Neural crest cell (in vitro differentiated cells): Measurements from ENCODE around the gene STEEP1. TPM values are rescaled to one million over a fixed set of nuclear protein-coding genes. Genes with fewer than 3 reads are reported as not detected.
A peak's percentile ranks its signal among the peaks of the same experiment; 100 is the strongest.
"Not testable (repeated sequence)": the region's sequence is repeated elsewhere in the genome, so short reads cannot be mapped to it uniquely, and the experiment has no call there.

Experiments used
- DNase-seq: peaks from one replicate; pipeline ENCODE4 v3.0.0; 2021; ENCODE audit warnings: low read depth, mixed read lengths, low spot score
- H3K27ac Mint-ChIP-seq: one replicate; pipeline ENCODE4 v1.8.0; 2021; ENCODE audit warnings: mild to moderate bottlenecking, mixed read lengths; ENCODE audit not compliant: unreplicated experiment
- H3K27me3 Mint-ChIP-seq: 2 replicates; pipeline ENCODE4 v1.8.0; 2021; ENCODE audit warnings: low read depth, mild to moderate bottlenecking, mixed read lengths
- H3K36me3 Mint-ChIP-seq: 2 replicates; pipeline ENCODE4 v1.8.0; 2021; ENCODE audit warnings: low read depth, mild to moderate bottlenecking, mixed read lengths
- H3K4me1 Mint-ChIP-seq: 2 replicates; pipeline ENCODE4 v1.8.0; 2021; ENCODE audit warnings: mixed read lengths
- H3K4me3 Mint-ChIP-seq: one replicate; pipeline ENCODE4 v1.8.0; 2021; ENCODE audit warnings: mild to moderate bottlenecking, mixed read lengths
- H3K9me3 Mint-ChIP-seq: 2 replicates; pipeline ENCODE4 v1.8.0; 2021; ENCODE audit warnings: mixed read lengths
- total RNA-seq: library from RNA; stranded (reverse); gene quantifications from 2 replicates; pipeline ENCODE4 v1.2.1, GENCODE V29; 2021
- TF ChIP-seq, protein P1 (sequence below): fragments of 200-600 bp; sonication (generic); conservative IDR thresholded peaks from 2 replicates; pipeline ENCODE4 v1.5.0; 2021; ENCODE audit warnings: antibody characterized with exemption, mild to moderate bottlenecking

STEEP1 gene
- total RNA-seq, 1 donor from 2014 or later = 24.5 TPM

- Mint-ChIP-seq H3K4me1 (peaks cover 6% of the 10 kb centered on the region), H3K27me3 (no peaks in the 10 kb centered on the region), H3K27ac (no peak overlapping the region), H3K36me3 (no peaks in the 10 kb centered on the region), H3K9me3 (no peaks in the 10 kb centered on the region), H3K4me3 (no peak overlapping the region)
- no peak for DNase-seq
- TF ChIP-seq, protein P1, sequence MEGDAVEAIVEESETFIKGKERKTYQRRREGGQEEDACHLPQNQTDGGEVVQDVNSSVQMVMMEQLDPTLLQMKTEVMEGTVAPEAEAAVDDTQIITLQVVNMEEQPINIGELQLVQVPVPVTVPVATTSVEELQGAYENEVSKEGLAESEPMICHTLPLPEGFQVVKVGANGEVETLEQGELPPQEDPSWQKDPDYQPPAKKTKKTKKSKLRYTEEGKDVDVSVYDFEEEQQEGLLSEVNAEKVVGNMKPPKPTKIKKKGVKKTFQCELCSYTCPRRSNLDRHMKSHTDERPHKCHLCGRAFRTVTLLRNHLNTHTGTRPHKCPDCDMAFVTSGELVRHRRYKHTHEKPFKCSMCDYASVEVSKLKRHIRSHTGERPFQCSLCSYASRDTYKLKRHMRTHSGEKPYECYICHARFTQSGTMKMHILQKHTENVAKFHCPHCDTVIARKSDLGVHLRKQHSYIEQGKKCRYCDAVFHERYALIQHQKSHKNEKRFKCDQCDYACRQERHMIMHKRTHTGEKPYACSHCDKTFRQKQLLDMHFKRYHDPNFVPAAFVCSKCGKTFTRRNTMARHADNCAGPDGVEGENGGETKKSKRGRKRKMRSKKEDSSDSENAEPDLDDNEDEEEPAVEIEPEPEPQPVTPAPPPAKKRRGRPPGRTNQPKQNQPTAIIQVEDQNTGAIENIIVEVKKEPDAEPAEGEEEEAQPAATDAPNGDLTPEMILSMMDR = no peak
Measured at GRCh38 chrX:119507206-119507605, 58.0 kb downstream of the STEEP1 start.

DNA sequence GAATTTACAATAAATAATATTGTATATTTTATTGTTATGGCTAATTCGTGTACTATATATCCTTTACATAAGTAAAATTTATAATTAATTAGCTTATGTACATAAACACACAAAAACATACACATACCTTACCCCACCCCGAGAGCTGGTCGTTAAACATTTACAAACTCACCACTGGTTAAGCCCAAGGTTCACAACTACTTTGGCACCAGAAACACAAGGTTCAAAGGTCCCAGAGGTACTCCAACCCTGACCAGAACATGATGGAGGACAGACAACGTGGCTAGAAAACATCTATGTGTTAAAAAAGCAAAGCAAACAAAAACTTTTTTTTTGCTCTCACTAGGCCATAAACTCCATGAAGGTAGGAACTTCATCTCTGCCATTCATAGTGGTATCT is 59.3 kb downstream of the STEEP1 start:
- no peak for DNase-seq
- H3K9me3 Mint-ChIP-seq = no peaks in the 10 kb centered on the region
- H3K4me1 Mint-ChIP-seq = peaks cover 6% of the 10 kb centered on the region
- no peak overlapping the region for H3K27ac Mint-ChIP-seq
- no peaks in the 10 kb centered on the region for H3K27me3 Mint-ChIP-seq
- H3K36me3 Mint-ChIP-seq = no peaks in the 10 kb centered on the region
- TF ChIP-seq, protein P1 = no peak
- no peak overlapping the region for H3K4me3 Mint-ChIP-seq

- not testable (repeated sequence) for H3K4me1 Mint-ChIP-seq, DNase-seq, H3K9me3 Mint-ChIP-seq, H3K4me3 Mint-ChIP-seq, H3K27ac Mint-ChIP-seq, H3K36me3 Mint-ChIP-seq, H3K27me3 Mint-ChIP-seq
Measured at GRCh38 chrX:119505145-119505544, 60.1 kb downstream of the STEEP1 start.

GRCh38 chrX:119503484-119503861 is 61.7 kb downstream of the STEEP1 start:
- Mint-ChIP-seq H3K36me3 (no peaks in the 10 kb centered on the region), H3K4me3 (no peak overlapping the region), H3K9me3 (no peaks in the 10 kb centered on the region), H3K27me3 (no peaks in the 10 kb centered on the region), H3K27ac (peak overlapping the region; percentile 6), H3K4me1 (peaks cover 6% of the 10 kb centered on the region)
- no peak for DNase-seq
- TF ChIP-seq, protein P1 = no peak

DNA sequence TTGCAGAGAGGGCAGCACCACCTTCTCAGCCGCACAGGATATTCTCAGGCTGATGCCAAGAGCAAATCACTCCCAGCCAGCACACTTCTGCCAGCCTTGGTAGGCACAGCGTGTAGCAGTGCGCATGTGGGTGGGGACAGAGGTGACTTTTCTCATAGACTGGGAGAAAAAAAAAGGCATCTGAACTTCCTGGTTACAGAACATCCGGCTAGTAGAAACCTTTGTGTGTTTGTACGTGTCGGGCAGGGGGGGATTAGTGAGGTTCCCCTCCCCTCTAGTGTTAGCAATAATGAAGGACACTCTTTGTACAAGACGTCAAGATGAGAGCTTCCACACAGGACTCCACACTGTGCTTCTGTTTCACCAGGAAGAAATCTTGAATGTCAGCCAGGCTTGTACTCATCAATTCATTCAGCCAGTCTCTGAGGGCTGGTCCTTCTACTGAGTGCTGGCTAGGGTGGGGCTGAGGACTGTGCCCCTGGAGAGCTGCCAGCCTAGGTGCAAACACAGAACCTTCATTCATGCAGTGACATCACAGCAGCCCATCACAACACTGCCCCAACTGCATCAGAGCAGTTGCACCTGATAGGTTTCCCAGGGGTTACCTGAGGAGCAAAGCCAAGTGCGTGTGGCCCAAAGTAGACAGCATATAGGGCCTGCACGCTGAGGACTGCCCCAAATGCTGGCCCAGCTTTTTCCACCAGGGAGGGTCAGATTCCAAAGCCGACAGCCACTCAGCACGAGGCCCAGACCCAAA is 62.3 kb downstream of the STEEP1 start:
- TF ChIP-seq, protein P1 = no peak
- Mint-ChIP-seq H3K4me1 (peaks cover 6% of the 10 kb centered on the region), H3K27ac (peak overlapping the region; percentile 35), H3K9me3 (no peaks in the 10 kb centered on the region), H3K36me3 (no peaks in the 10 kb centered on the region), H3K27me3 (no peaks in the 10 kb centered on the region), H3K4me3 (no peak overlapping the region)
- DNase-seq = no peak

DNA sequence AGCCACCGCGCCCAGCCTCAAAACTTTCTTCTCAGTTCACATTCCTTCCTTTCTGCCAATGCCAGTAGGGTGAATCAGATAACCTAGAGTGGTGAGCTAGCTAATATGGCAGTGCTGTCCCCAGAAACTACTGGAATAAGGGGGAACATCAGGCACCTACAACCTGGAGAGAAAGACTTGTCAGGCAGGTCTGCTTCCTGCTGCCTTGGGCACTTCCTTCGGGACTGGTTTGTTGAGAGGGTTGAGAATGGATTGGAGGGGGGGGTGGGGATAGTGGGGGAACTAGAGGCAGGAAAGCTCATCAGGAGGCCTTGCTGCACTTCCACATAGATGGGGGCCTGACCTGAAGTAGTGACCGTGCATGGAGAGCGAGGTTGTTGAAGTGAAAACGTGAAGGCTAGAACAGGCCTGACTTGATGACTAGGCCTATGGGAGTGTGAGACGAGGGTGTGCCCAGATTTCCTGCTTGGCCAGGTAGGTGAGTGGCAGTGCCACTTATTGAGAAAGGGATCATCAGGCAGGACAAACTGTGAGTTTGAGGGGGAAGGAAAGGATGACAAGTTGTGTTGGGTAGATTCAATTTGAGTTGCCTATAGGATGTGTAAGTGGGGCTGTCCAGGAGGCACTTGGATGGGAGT is 63.6 kb downstream of the STEEP1 start:
- no peak overlapping the region for H3K27ac Mint-ChIP-seq
- H3K4me1 Mint-ChIP-seq = peaks cover 6% of the 10 kb centered on the region
- no peak overlapping the region for H3K4me3 Mint-ChIP-seq
- no peak for DNase-seq
- H3K9me3 Mint-ChIP-seq = no peaks in the 10 kb centered on the region
- H3K36me3 Mint-ChIP-seq = no peaks in the 10 kb centered on the region
- no peaks in the 10 kb centered on the region for H3K27me3 Mint-ChIP-seq
- TF ChIP-seq, protein P1 = no peak
